Measurements from ENCODE around the gene SCG2. TPM values are rescaled to one million over a fixed set of nuclear protein-coding genes. Genes with fewer than 3 reads are reported as not detected.

Gene SCG2
- total and polyA plus RNA-seq, 4 donors, result 0.45 to 3.5 (median 1.1) TPM

GRCh38 chr2:223647258-223647952, 45.2 kb upstream of the SCG2 start:
- Histone ChIP-seq H3K9me3 (ENCODE audit: control insufficient read depth in 4 of 4, insufficient read depth in 3 of 4, low read length in 3 of 4) (no peaks in the 10 kb centered on the region), H3K4me1 (ENCODE audit: control insufficient read depth in 5 of 5, insufficient read depth in 5 of 5, low read length in 5 of 5) (no peaks in the 10 kb centered on the region), H3K4me3 (no peak overlapping the region), H3K36me3 (ENCODE audit: control insufficient read depth in 4 of 4, insufficient read depth in 4 of 4, low read length in 4 of 4) (no peaks in the 10 kb centered on the region), H3K9ac (ENCODE audit: insufficient read depth in 1 of 2, low read length in 2 of 2) (no peak overlapping the region), H3K27ac (ENCODE audit: low read depth in 1 of 2, low read length in 1 of 2) (no peak overlapping the region), H3K27me3 (ENCODE audit: control insufficient read depth in 3 of 3, insufficient read depth in 3 of 3, low read length in 2 of 3) (no peaks in the 10 kb centered on the region)
- WGBS, 2 donors, result 82 to 91% methylated on average over 6 of the region's 6 CpGs
- TF ChIP-seq CTCF (IDR thresholded peaks at IDR 0.05; ENCODE audit: control extremely low read depth, extremely low read depth), result no peak
- ATAC-seq (ENCODE audit: insufficient read depth, low FRiP score) (no peak), DNase-seq (no peak)

GRCh38 chr2:223644136-223644535, 42.0 kb upstream of the SCG2 start:
- Histone ChIP-seq H3K36me3 (ENCODE audit: control insufficient read depth in 4 of 4, insufficient read depth in 4 of 4, low read length in 4 of 4) (no peaks in the 10 kb centered on the region), H3K27me3 (ENCODE audit: control insufficient read depth in 3 of 3, insufficient read depth in 3 of 3, low read length in 2 of 3) (no peaks in the 10 kb centered on the region), H3K27ac (ENCODE audit: low read depth in 1 of 2, low read length in 1 of 2) (no peak overlapping the region), H3K9me3 (ENCODE audit: control insufficient read depth in 4 of 4, insufficient read depth in 3 of 4, low read length in 3 of 4) (no peaks in the 10 kb centered on the region), H3K4me1 (ENCODE audit: control insufficient read depth in 5 of 5, insufficient read depth in 5 of 5, low read length in 5 of 5) (no peaks in the 10 kb centered on the region), H3K4me3 (no peak overlapping the region), H3K9ac (ENCODE audit: insufficient read depth in 1 of 2, low read length in 2 of 2) (no peak overlapping the region)
- ATAC-seq (ENCODE audit: insufficient read depth, low FRiP score) (no peak), DNase-seq (no peak)
- WGBS, 2 donors, result 47 to 50% methylated on average over 3 of the region's 3 CpGs
- TF ChIP-seq CTCF (IDR thresholded peaks at IDR 0.05; ENCODE audit: control extremely low read depth, extremely low read depth), result no peak

- DNase-seq, result no peak
- no peak overlapping the region for H3K4me3 ChIP-seq
- H3K27me3 ChIP-seq (ENCODE audit: control insufficient read depth in 3 of 3, insufficient read depth in 3 of 3, low read length in 2 of 3), result no peaks in the 10 kb centered on the region
- no peak for ATAC-seq (ENCODE audit: insufficient read depth, low FRiP score)
- H3K9ac ChIP-seq (ENCODE audit: insufficient read depth in 1 of 2, low read length in 2 of 2), result no peak overlapping the region
- H3K9me3 ChIP-seq (ENCODE audit: control insufficient read depth in 4 of 4, insufficient read depth in 3 of 4, low read length in 3 of 4), result no peaks in the 10 kb centered on the region
- no peaks in the 10 kb centered on the region for H3K36me3 ChIP-seq (ENCODE audit: control insufficient read depth in 4 of 4, insufficient read depth in 4 of 4, low read length in 4 of 4)
- WGBS, 2 donors, result 44 to 62% methylated on average over 4 of the region's 4 CpGs
- no peak overlapping the region for H3K27ac ChIP-seq (ENCODE audit: low read depth in 1 of 2, low read length in 1 of 2)
- TF ChIP-seq CTCF (IDR thresholded peaks at IDR 0.05; ENCODE audit: control extremely low read depth, extremely low read depth), result no peak
- H3K4me1 ChIP-seq (ENCODE audit: control insufficient read depth in 5 of 5, insufficient read depth in 5 of 5, low read length in 5 of 5), result no peaks in the 10 kb centered on the region
Measured at GRCh38 chr2:223643309-223643708, 41.1 kb upstream of the SCG2 start.

GRCh38 chr2:223642506-223642905, 40.3 kb upstream of the SCG2 start:
- ATAC-seq (ENCODE audit: insufficient read depth, low FRiP score) (no peak), DNase-seq (no peak)
- H3K9me3 ChIP-seq (ENCODE audit: control insufficient read depth in 4 of 4, insufficient read depth in 3 of 4, low read length in 3 of 4), result no peaks in the 10 kb centered on the region
- 79 to 97% methylated on average over 1 of the region's 1 CpG for WGBS, 2 donors
- H3K36me3 ChIP-seq (ENCODE audit: control insufficient read depth in 4 of 4, insufficient read depth in 4 of 4, low read length in 4 of 4), result no peaks in the 10 kb centered on the region
- H3K4me3 ChIP-seq, result no peak overlapping the region
- TF ChIP-seq CTCF (IDR thresholded peaks at IDR 0.05; ENCODE audit: control extremely low read depth, extremely low read depth), result no peak
- no peaks in the 10 kb centered on the region for H3K27me3 ChIP-seq (ENCODE audit: control insufficient read depth in 3 of 3, insufficient read depth in 3 of 3, low read length in 2 of 3)
- no peaks in the 10 kb centered on the region for H3K4me1 ChIP-seq (ENCODE audit: control insufficient read depth in 5 of 5, insufficient read depth in 5 of 5, low read length in 5 of 5)
- H3K27ac ChIP-seq (ENCODE audit: low read depth in 1 of 2, low read length in 1 of 2), result no peak overlapping the region
- no peak overlapping the region for H3K9ac ChIP-seq (ENCODE audit: insufficient read depth in 1 of 2, low read length in 2 of 2)
